ENCODE data around the gene PPP4R4. TPM values are rescaled to one million over a fixed set of nuclear protein-coding genes. Genes with fewer than 3 reads are reported as not detected.

Gene PPP4R4
- total RNA-seq, 3 donors from 2014 or later (not counting 1 experiment from before 2014, with no cell fraction given): 0.52 to 0.58 TPM; not detected in 1

GRCh38 chr14:94224040-94224439 is 49.9 kb downstream of the PPP4R4 start:
- no peak overlapping the region for H3K4me3 Mint-ChIP-seq
- H3K36me3 Mint-ChIP-seq: peaks cover 8% of the 10 kb centered on the region
- no peak for TF ChIP-seq CTCF (IDR thresholded peaks at IDR 0.05)
- ATAC-seq (no peak), DNase-seq (no peak)
- peaks cover 4 to 5% of the 10 kb centered on the region in 2 donors for H3K9me3 Mint-ChIP-seq
- H3K4me1 ChIP-seq (ENCODE audit: control insufficient read depth, insufficient read depth, low read length): no peaks in the 10 kb centered on the region
- intact Hi-C loops (cut with micrococcal nuclease): no loop called here
- no peaks in the 10 kb centered on the region for H3K9me3 ChIP-seq (ENCODE audit: control insufficient read depth, insufficient read depth, low read length)
- H3K27ac ChIP-seq (ENCODE audit: low read length): no peak overlapping the region
- H3K36me3 ChIP-seq (ENCODE audit: control insufficient read depth, insufficient read depth, low read length): no peaks in the 10 kb centered on the region
- no peaks in the 10 kb centered on the region for H3K27me3 ChIP-seq (ENCODE audit: control insufficient read depth, insufficient read depth, low read length)
- H3K4me1 Mint-ChIP-seq: no peaks in the 10 kb centered on the region
- 86% methylated on average over 2 of the region's 2 CpGs for WGBS (ENCODE audit: insufficient coverage)
- no peak overlapping the region for H3K27ac Mint-ChIP-seq
- H3K27me3 Mint-ChIP-seq (ENCODE audit: low read depth in 2 of 2): peaks cover 4 to 29% of the 10 kb centered on the region in 2 donors
- H3K4me3 ChIP-seq (ENCODE audit: low read length): no peak overlapping the region

GRCh38 chr14:94225460-94226378 is 51.6 kb downstream of the PPP4R4 start:
- peaks cover 8% of the 10 kb centered on the region for H3K36me3 Mint-ChIP-seq
- intact Hi-C loops (cut with micrococcal nuclease): no loop called here
- DNase-seq: no peak
- TF ChIP-seq CTCF (IDR thresholded peaks at IDR 0.05): no peak
- no peaks in the 10 kb centered on the region for H3K4me1 ChIP-seq (ENCODE audit: control insufficient read depth, insufficient read depth, low read length)
- no peaks in the 10 kb centered on the region for H3K36me3 ChIP-seq (ENCODE audit: control insufficient read depth, insufficient read depth, low read length)
- no peak overlapping the region for H3K27ac Mint-ChIP-seq
- no peaks in the 10 kb centered on the region for H3K4me1 Mint-ChIP-seq
- H3K4me3 ChIP-seq (ENCODE audit: low read length): no peak overlapping the region
- no peaks in the 10 kb centered on the region for H3K9me3 ChIP-seq (ENCODE audit: control insufficient read depth, insufficient read depth, low read length)
- no peak for ATAC-seq
- H3K27me3 Mint-ChIP-seq (ENCODE audit: low read depth in 2 of 2): peaks cover 6 to 24% of the 10 kb centered on the region in 2 donors
- peaks cover 4 to 5% of the 10 kb centered on the region in 2 donors for H3K9me3 Mint-ChIP-seq
- no peak overlapping the region for H3K27ac ChIP-seq (ENCODE audit: low read length)
- 75% methylated on average over 1 of the region's 2 CpGs for WGBS (ENCODE audit: insufficient coverage)
- no peak overlapping the region for H3K4me3 Mint-ChIP-seq
- H3K27me3 ChIP-seq (ENCODE audit: control insufficient read depth, insufficient read depth, low read length): no peaks in the 10 kb centered on the region

- intact Hi-C loops (cut with micrococcal nuclease): no loop called here
- Mint-ChIP-seq H3K9me3 (peaks cover 4 to 5% of the 10 kb centered on the region in 2 donors), H3K36me3 (peaks cover 8% of the 10 kb centered on the region), H3K27ac (no peak overlapping the region), H3K27me3 (ENCODE audit: low read depth in 2 of 2) (peaks cover 6 to 16% of the 10 kb centered on the region in 2 donors), H3K4me1 (no peaks in the 10 kb centered on the region), H3K4me3 (no peak overlapping the region)
- H3K36me3 ChIP-seq (ENCODE audit: control insufficient read depth, insufficient read depth, low read length): no peaks in the 10 kb centered on the region
- 78% methylated on average over 4 of the region's 4 CpGs for WGBS (ENCODE audit: insufficient coverage)
- no peak overlapping the region for H3K27ac ChIP-seq (ENCODE audit: low read length)
- H3K4me3 ChIP-seq (ENCODE audit: low read length): no peak overlapping the region
- ATAC-seq (no peak), DNase-seq (no peak)
- no peaks in the 10 kb centered on the region for H3K9me3 ChIP-seq (ENCODE audit: control insufficient read depth, insufficient read depth, low read length)
- no peaks in the 10 kb centered on the region for H3K27me3 ChIP-seq (ENCODE audit: control insufficient read depth, insufficient read depth, low read length)
- no peaks in the 10 kb centered on the region for H3K4me1 ChIP-seq (ENCODE audit: control insufficient read depth, insufficient read depth, low read length)
- TF ChIP-seq CTCF (IDR thresholded peaks at IDR 0.05): no peak
Observed at GRCh38 chr14:94227029-94227428, 52.9 kb downstream of the PPP4R4 start.
